Measurements from ENCODE around the gene MYZAP. TPM values are rescaled to one million over a fixed set of nuclear protein-coding genes. Genes with fewer than 3 reads are reported as not detected.

The MYZAP gene
- total RNA-seq, 4 donors from 2014 or later = 7.7 to 21.4 (median 19.4) TPM

DNA sequence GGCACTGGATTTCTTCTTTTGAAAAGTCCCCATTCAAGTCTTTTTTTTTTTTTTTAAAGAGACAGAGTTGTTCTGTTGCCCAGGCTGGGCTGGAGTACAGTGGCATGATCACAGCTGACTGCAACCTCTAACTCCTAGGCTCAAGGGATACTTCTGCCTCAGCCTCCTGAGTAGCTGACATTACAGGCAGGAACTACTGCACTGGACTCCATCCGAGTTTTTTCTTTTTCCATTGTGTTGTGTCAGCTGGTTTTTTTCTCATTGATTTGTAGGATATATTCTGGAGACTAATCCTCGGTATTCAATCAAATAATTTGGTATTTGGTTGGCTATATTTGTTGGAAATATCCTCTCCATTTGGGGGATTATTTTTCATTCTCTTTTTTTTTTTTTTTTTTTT, 126.6 kb downstream of the MYZAP start:
- no peak overlapping the region for H3K4me3 ChIP-seq (ENCODE audit: low read depth, poor library complexity, severe bottlenecking)
- intact Hi-C loops (cut with DNase I; ENCODE audit: low total_unique reads) = no loop called here
- DNase-seq (ENCODE audit: low spot score in 2 of 2) = no peak
- TF ChIP-seq POLR2A (IDR thresholded peaks at IDR 0.05) = no peak
- TF ChIP-seq, protein P1, sequence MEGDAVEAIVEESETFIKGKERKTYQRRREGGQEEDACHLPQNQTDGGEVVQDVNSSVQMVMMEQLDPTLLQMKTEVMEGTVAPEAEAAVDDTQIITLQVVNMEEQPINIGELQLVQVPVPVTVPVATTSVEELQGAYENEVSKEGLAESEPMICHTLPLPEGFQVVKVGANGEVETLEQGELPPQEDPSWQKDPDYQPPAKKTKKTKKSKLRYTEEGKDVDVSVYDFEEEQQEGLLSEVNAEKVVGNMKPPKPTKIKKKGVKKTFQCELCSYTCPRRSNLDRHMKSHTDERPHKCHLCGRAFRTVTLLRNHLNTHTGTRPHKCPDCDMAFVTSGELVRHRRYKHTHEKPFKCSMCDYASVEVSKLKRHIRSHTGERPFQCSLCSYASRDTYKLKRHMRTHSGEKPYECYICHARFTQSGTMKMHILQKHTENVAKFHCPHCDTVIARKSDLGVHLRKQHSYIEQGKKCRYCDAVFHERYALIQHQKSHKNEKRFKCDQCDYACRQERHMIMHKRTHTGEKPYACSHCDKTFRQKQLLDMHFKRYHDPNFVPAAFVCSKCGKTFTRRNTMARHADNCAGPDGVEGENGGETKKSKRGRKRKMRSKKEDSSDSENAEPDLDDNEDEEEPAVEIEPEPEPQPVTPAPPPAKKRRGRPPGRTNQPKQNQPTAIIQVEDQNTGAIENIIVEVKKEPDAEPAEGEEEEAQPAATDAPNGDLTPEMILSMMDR (IDR thresholded peaks at IDR 0.05) = no peak
- WGBS, 2 donors = 86 to 89% methylated on average over 2 of the region's 2 CpGs

- WGBS, 2 donors = 39 to 48% methylated on average over 3 of the region's 3 CpGs
- DNase-seq (ENCODE audit: low spot score in 2 of 2) = no peak
- TF ChIP-seq, protein P1 (IDR thresholded peaks at IDR 0.05) = no peak
- no peak for TF ChIP-seq POLR2A (IDR thresholded peaks at IDR 0.05)
- intact Hi-C loops (cut with DNase I; ENCODE audit: low total_unique reads) = no loop called here
- H3K4me3 ChIP-seq (ENCODE audit: low read depth, poor library complexity, severe bottlenecking) = no peak overlapping the region
Observed at GRCh38 chr15:57720867-57721266, 129.2 kb downstream of the MYZAP start.

DNA sequence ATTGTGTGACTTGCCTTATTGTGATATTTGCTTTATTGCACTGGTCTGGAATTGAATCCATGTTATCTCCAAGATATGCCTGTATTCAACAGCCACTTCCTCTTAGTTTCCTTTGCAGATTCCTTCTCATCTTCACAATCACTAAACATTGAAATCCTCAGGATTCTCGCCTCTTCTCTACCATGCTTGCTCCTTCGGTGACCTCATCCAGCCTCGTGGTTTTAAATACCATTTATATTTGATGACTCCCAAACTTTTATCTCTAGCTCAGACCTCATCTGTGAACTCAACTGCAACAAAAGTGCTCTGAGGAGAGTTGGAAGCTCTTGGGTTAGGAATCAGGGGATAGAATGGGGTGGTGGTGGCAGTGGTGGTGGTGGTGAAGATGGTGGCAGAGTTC, 134.7 kb downstream of the MYZAP start:
- intact Hi-C loops (cut with DNase I; ENCODE audit: low total_unique reads) = no loop called here
- no peak for DNase-seq (ENCODE audit: low spot score in 2 of 2)
- H3K4me3 ChIP-seq (ENCODE audit: low read depth, poor library complexity, severe bottlenecking) = no peak overlapping the region
- WGBS, 2 donors = 62 to 87% methylated on average over 3 of the region's 3 CpGs
- TF ChIP-seq POLR2A (IDR thresholded peaks at IDR 0.05) = no peak
- TF ChIP-seq, protein P1 (IDR thresholded peaks at IDR 0.05) = no peak

DNA sequence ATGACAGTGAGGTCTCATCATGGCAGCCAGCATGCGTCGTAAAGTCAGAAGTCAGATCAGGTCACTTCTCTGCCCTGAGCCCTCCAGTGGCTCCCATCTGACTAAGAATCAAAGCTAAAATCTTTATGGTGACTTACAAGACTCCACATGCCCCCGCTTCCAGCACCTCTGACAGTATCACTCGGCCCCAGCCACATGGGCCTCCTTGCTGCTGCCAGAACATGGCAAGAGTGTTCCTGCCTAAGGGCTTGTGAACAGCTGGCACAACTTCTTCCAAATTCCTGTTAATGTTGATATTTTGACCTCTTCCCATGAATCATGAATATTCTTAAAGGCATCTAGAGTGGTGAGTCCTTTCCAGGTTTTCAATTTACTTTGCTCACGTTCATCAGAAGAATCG, 135.3 kb downstream of the MYZAP start:
- DNase-seq (ENCODE audit: low spot score in 2 of 2) = no peak
- H3K4me3 ChIP-seq (ENCODE audit: low read depth, poor library complexity, severe bottlenecking) = no peak overlapping the region
- WGBS, 2 donors = 56 to 60% methylated on average over 6 of the region's 6 CpGs
- TF ChIP-seq POLR2A (IDR thresholded peaks at IDR 0.05) = no peak
- TF ChIP-seq, protein P1 (IDR thresholded peaks at IDR 0.05) = no peak
- intact Hi-C loops (cut with DNase I; ENCODE audit: low total_unique reads) = no loop called here

- 96% methylated on average over 8 of the region's 8 CpGs for WGBS, 2 donors
Observed at GRCh38 chr15:57728436-57728835, 136.7 kb downstream of the MYZAP start.

GRCh38 chr15:57730876-57731275, 139.2 kb downstream of the MYZAP start:
- intact Hi-C loops (cut with DNase I; ENCODE audit: low total_unique reads) = no loop called here
- no peak for TF ChIP-seq POLR2A (IDR thresholded peaks at IDR 0.05)
- TF ChIP-seq, protein P1 (IDR thresholded peaks at IDR 0.05) = no peak
- WGBS, 2 donors = 87 to 92% methylated on average over 5 of the region's 5 CpGs
- H3K4me3 ChIP-seq (ENCODE audit: low read depth, poor library complexity, severe bottlenecking) = no peak overlapping the region
- no peak for DNase-seq (ENCODE audit: low spot score in 2 of 2)

More at GRCh38 chr15:57728436-57728835, 136.7 kb downstream of the MYZAP start:
- H3K4me3 ChIP-seq (ENCODE audit: low read depth, poor library complexity, severe bottlenecking) = no peak overlapping the region
- intact Hi-C loops (cut with DNase I; ENCODE audit: low total_unique reads) = no loop called here
- TF ChIP-seq, protein P1 (IDR thresholded peaks at IDR 0.05) = no peak
- TF ChIP-seq POLR2A (IDR thresholded peaks at IDR 0.05) = no peak
- no peak for DNase-seq (ENCODE audit: low spot score in 2 of 2)

Data from lower leg skin (tissue), 4 donors.